GM12878 (cell line): ENCODE measurements around the gene BORCS5.

Source experiments
- ATF7 ChIP-seq: fragments of 450-650 bp; IDR thresholded peaks from 2 replicates; pipeline ENCODE4 v1.6.1; 2016; ENCODE audit warnings: low read depth, mild to moderate bottlenecking
- CTCF ChIP-seq, 3 experiments: IDR thresholded peaks in 2 of 3; conservative IDR thresholded peaks in 1 of 3; 2 replicates each; pipeline ENCODE4 v1.5.1; 2011; ENCODE audit warnings: low read depth in 3 of 3, low read length in 3 of 3, mild to moderate bottlenecking in 3 of 3, control low read depth in 2 of 3, moderate library complexity in 2 of 3, inconsistent platforms in 1 of 3, mixed read lengths in 1 of 3; ENCODE audit not compliant: control insufficient read depth in 2 of 3, insufficient read depth in 1 of 3; ENCODE audit errors: extremely low read depth in 1 of 3
- EZH2 ChIP-seq: IDR thresholded peaks from 2 replicates; pipeline ENCODE4 v1.6.1; 2012; ENCODE audit warnings: low read depth, mild to moderate bottlenecking, control low read depth, inconsistent platforms, low read length, borderline replicate concordance; ENCODE audit not compliant: control insufficient read depth
- FOXM1 ChIP-seq: IDR thresholded peaks from 2 replicates; pipeline ENCODE4 v1.6.1; 2012; ENCODE audit warnings: low read depth, mild to moderate bottlenecking, inconsistent platforms, low read length, moderate library complexity
- NR2C2 ChIP-seq: IDR thresholded peaks from 2 replicates; pipeline ENCODE4 v1.6.1; 2011; ENCODE audit warnings: borderline replicate concordance, low read depth; ENCODE audit not compliant: control insufficient read depth, insufficient read length
- POLR2A ChIP-seq: IDR thresholded peaks from 2 replicates; pipeline ENCODE4 v1.6.1; 2011; ENCODE audit warnings: low read depth, mild to moderate bottlenecking, low read length
- SIN3A ChIP-seq: IDR thresholded peaks from 2 replicates; pipeline ENCODE4 v1.6.1; 2012; ENCODE audit warnings: low read depth, low read length, improper control_type of control experiment
- STAT1 ChIP-seq: fragments of 450-650 bp; conservative IDR thresholded peaks from 2 replicates; pipeline ENCODE4 v1.6.1; 2014; ENCODE audit warnings: antibody characterized with exemption, mild to moderate bottlenecking
- ZNF384 ChIP-seq: IDR thresholded peaks from 2 replicates; pipeline ENCODE4 v1.6.1; 2012; ENCODE audit warnings: low read depth, mild to moderate bottlenecking, low read length, improper control_type of control experiment, borderline replicate concordance

- TF ChIP-seq STAT1 (no peak), EZH2 (no peak), CTCF (IDR thresholded peaks at IDR 0.05 in 2 of 3, conservative IDR thresholded peaks at IDR 0.05 in 1 of 3; ENCODE audit: control insufficient read depth in 2 of 3, extremely low read depth in 1 of 3, insufficient read depth in 1 of 3, low read depth in 3 of 3, low read length in 3 of 3) (no peak), POLR2A (no peak), NR2C2 (no peak), ZNF384 (0 out of 2 replicates have a peak, but pooled peaks have one; percentile 10), ATF7 (0 out of 2 replicates have a peak, but pooled peaks have one; percentile 19), SIN3A (0 out of 2 replicates have a peak, but pooled peaks have one; percentile 10), FOXM1 (0 out of 2 replicates have a peak, but pooled peaks have one; percentile 16)
Measured at GRCh38 chr12:12357719-12358461, 1.0 kb downstream of the BORCS5 start.
